H1 (cell line): ENCODE results near the gene RNF224. TPM values are rescaled to one million over a fixed set of nuclear protein-coding genes. Genes with fewer than 3 reads are reported as not detected.
A peak's percentile ranks its signal among the peaks of the same experiment; 100 is the strongest.

Experiments used
- CTCF ChIA-PET: fragments of 300-600 bp; sonication (Branson Sonifier 250); formaldehyde crosslinking; loops from one replicate; lab custom pipeline; 2021; ENCODE audit not compliant: partially characterized antibody; lab: Charles Lee
- POLR2A ChIA-PET: fragments of 300-600 bp; sonication (Branson Sonifier 250); formaldehyde crosslinking; loops from one replicate; lab custom pipeline; 2021; ENCODE audit warnings: inconsistent platforms; ENCODE audit not compliant: partially characterized antibody; lab: Charles Lee
- DNase-seq, 2 experiments: peaks; one replicate each; pipeline versions ENCODE4 v3.0.0 to v3.0.0-alpha.2; 2010 to 2022; ENCODE audit warnings: low spot score in 2 of 2, low read depth in 1 of 2, mixed read lengths in 1 of 2
- FAIRE-seq: peaks from 2 replicates; lab custom pipeline; 2011; peaks lifted over from hg19 to GRCh38; lab: Jason Lieb, UNC
- H2AFZ ChIP-seq: 2 replicates; pipeline ENCODE4 v1.8.1; 2012; ENCODE audit warnings: low read length, inconsistent platforms
- H2AK5ac ChIP-seq: 2 replicates; pipeline ENCODE4 v1.6.1; 2013; ENCODE audit warnings: low read depth, low read length
- H2BK120ac ChIP-seq: replicated peaks from 2 replicates; pipeline ENCODE3; 2013; ENCODE audit warnings: low read depth, low read length, inconsistent platforms
- H2BK12ac ChIP-seq: 2 replicates; pipeline ENCODE4 v1.6.1; 2013; ENCODE audit warnings: low read depth, low read length
- H2BK15ac ChIP-seq: 2 replicates; pipeline ENCODE4 v1.6.1; 2013; ENCODE audit warnings: low read length
- H2BK20ac ChIP-seq: 2 replicates; pipeline ENCODE4 v1.6.1; 2013; ENCODE audit warnings: low read length
- H2BK5ac ChIP-seq: 2 replicates; pipeline ENCODE4 v1.6.1; 2013; ENCODE audit warnings: low read depth, low read length
- H3K14ac ChIP-seq: 2 replicates; pipeline ENCODE4 v1.6.1; 2013; ENCODE audit warnings: inconsistent platforms; ENCODE audit not compliant: insufficient read length
- H3K18ac ChIP-seq: 2 replicates; pipeline ENCODE4 v1.6.1; 2013; ENCODE audit warnings: low read length; ENCODE audit errors: extremely low read depth
- H3K23ac ChIP-seq: 2 replicates; pipeline ENCODE4 v1.6.1; 2013; ENCODE audit warnings: inconsistent platforms; ENCODE audit not compliant: insufficient read length
- H3K23me2 ChIP-seq: 2 replicates; pipeline ENCODE4 v1.6.1; 2013; ENCODE audit warnings: low read depth, low read length
- H3K27ac ChIP-seq: 2 replicates; pipeline ENCODE4 v1.6.1; 2011; ENCODE audit warnings: low read depth, low read length, inconsistent platforms
- H3K27me3 ChIP-seq, 4 experiments: replicated peaks in 1 of 4; 1 replicate in 1 of 4; 2 replicates in 3 of 4; pipeline versions ENCODE4 v1.6.1 to v1.8.1; 2011 to 2013; ENCODE audit warnings: low read length in 3 of 4, mild to moderate bottlenecking in 3 of 4, inconsistent platforms in 2 of 4, mixed read lengths in 2 of 4, moderate library complexity in 1 of 4; ENCODE audit not compliant: control insufficient read depth in 3 of 4, insufficient read depth in 3 of 4; ENCODE audit errors: extremely low read depth in 1 of 4
- H3K36me3 ChIP-seq, 4 experiments: 2 replicates each; pipeline versions ENCODE4 v1.6.1 to v1.8.1; 2011 to 2013; ENCODE audit warnings: mild to moderate bottlenecking in 4 of 4, low read length in 3 of 4, moderate library complexity in 2 of 4, control low read depth in 1 of 4, inconsistent platforms in 1 of 4; ENCODE audit not compliant: insufficient read depth in 4 of 4, control insufficient read depth in 2 of 4
- H3K4ac ChIP-seq: replicated peaks from 2 replicates; pipeline ENCODE3; 2013; ENCODE audit warnings: low read length, low read depth, mixed read lengths, inconsistent platforms; ENCODE audit not compliant: insufficient read length
- H3K4me1 ChIP-seq, 4 experiments: replicated peaks in 1 of 4; 1 replicate in 1 of 4; 2 replicates in 3 of 4; pipeline versions ENCODE4 v1.6.1 to v1.8.1; 2011 to 2013; ENCODE audit warnings: low read length in 3 of 4, inconsistent platforms in 2 of 4, mixed read lengths in 1 of 4; ENCODE audit not compliant: insufficient read depth in 4 of 4, control insufficient read depth in 3 of 4
- H3K4me2 ChIP-seq, 2 experiments: 2 replicates each; pipeline versions ENCODE4 v1.6.1 to v1.8.1; 2011 to 2013; ENCODE audit warnings: low read depth in 2 of 2, low read length in 2 of 2, control low read depth in 1 of 2, inconsistent platforms in 1 of 2, mild to moderate bottlenecking in 1 of 2; ENCODE audit not compliant: insufficient read depth in 1 of 2
- H3K4me3 ChIP-seq, 4 experiments: fragments of 200-600, 300-600 bp in 1 of 4; sonication (generic), shearing (Covaris generic), sonication (Bioruptor Twin) in 1 of 4; 2 replicates each; pipeline versions ENCODE4 v1.5.1 to v1.8.1; 2011 to 2016; ENCODE audit warnings: low read length in 4 of 4, low read depth in 3 of 4, control low read depth in 2 of 4, inconsistent platforms in 2 of 4, mild to moderate bottlenecking in 2 of 4, mixed read lengths in 1 of 4, moderate library complexity in 1 of 4; ENCODE audit not compliant: insufficient read depth in 2 of 4; ENCODE audit errors: extremely low read depth in 1 of 4
- H3K56ac ChIP-seq: replicated peaks from 2 replicates; pipeline ENCODE3; 2013; ENCODE audit warnings: low read depth, mild to moderate bottlenecking, mixed read lengths, low read length, inconsistent platforms; ENCODE audit not compliant: insufficient read length
- H3K79me1 ChIP-seq: 2 replicates; pipeline ENCODE4 v1.6.1; 2013; ENCODE audit warnings: low read depth, low read length, control low read depth
- H3K79me2 ChIP-seq, 2 experiments: 2 replicates each; pipeline versions ENCODE4 v1.6.1 to v1.8.1; 2012 to 2013; ENCODE audit warnings: low read length in 2 of 2, mild to moderate bottlenecking in 2 of 2, inconsistent platforms in 1 of 2; ENCODE audit not compliant: insufficient read depth in 2 of 2, control insufficient read depth in 1 of 2
- H3K9ac ChIP-seq, 4 experiments: replicated peaks in 1 of 4; 1 replicate in 1 of 4; 2 replicates in 3 of 4; pipeline versions ENCODE4 v1.6.1 to v1.8.1; 2011 to 2013; ENCODE audit warnings: low read depth in 3 of 4, low read length in 3 of 4, control low read depth in 2 of 4, mild to moderate bottlenecking in 2 of 4, moderate library complexity in 2 of 4, inconsistent platforms in 1 of 4; ENCODE audit errors: extremely low read depth in 1 of 4
- H3K9me3 ChIP-seq, 2 experiments: 2 replicates each; pipeline versions ENCODE4 v1.6.1 to v1.8.1; 2012 to 2013; ENCODE audit warnings: mild to moderate bottlenecking in 2 of 2, moderate library complexity in 2 of 2, control low read depth in 1 of 2, inconsistent platforms in 1 of 2, low read depth in 1 of 2, low read length in 1 of 2, mixed read lengths in 1 of 2; ENCODE audit not compliant: insufficient read depth in 2 of 2
- H4K20me1 ChIP-seq, 2 experiments: replicated peaks in 1 of 2; 2 replicates each; pipeline versions ENCODE3 to v1.8.1; 2011 to 2013; ENCODE audit warnings: inconsistent platforms in 2 of 2, low read length in 2 of 2, mild to moderate bottlenecking in 1 of 2; ENCODE audit not compliant: insufficient read depth in 2 of 2, control insufficient read depth in 1 of 2
- H4K5ac ChIP-seq: 2 replicates; pipeline ENCODE4 v1.6.1; 2013; ENCODE audit warnings: low read length, low read depth, mixed read lengths, inconsistent platforms; ENCODE audit not compliant: insufficient read length
- H4K8ac ChIP-seq: 2 replicates; pipeline ENCODE4 v1.8.0; 2013; ENCODE audit warnings: mild to moderate bottlenecking, moderate library complexity, low read length, inconsistent platforms; ENCODE audit not compliant: insufficient read depth; ENCODE audit errors: extremely low read depth
- H4K91ac ChIP-seq: replicated peaks from 2 replicates; pipeline ENCODE3; 2013; ENCODE audit warnings: low read length, mixed read lengths, inconsistent platforms; ENCODE audit not compliant: insufficient read length
- CBX5 ChIP-seq: fragments of 300-800, 300-1000 bp; sonication (generic); IDR thresholded peaks from 2 replicates; pipeline ENCODE4 v1.7.1; 2016; ENCODE audit warnings: antibody characterized with exemption, low read length, low read depth
- KDM4A ChIP-seq: IDR thresholded peaks from one replicate; pipeline ENCODE4 v1.7.1; 2012; ENCODE audit warnings: low read depth, mild to moderate bottlenecking, moderate library complexity, low read length, inconsistent platforms; ENCODE audit not compliant: severe bottlenecking
- KDM5A ChIP-seq: fragments of 200-600 bp; IDR thresholded peaks from 2 replicates; pipeline ENCODE4 v1.7.1; 2012; ENCODE audit warnings: mild to moderate bottlenecking, low read length, inconsistent platforms, mixed read lengths
- RBBP5 ChIP-seq: IDR thresholded peaks from 2 replicates; pipeline ENCODE4 v1.7.1; 2012; ENCODE audit warnings: low read depth, mild to moderate bottlenecking, inconsistent platforms, low read length, moderate library complexity, borderline replicate concordance
- WGBS, 2 experiments: shearing (Covaris generic) in 1 of 2; methylation state at CpG; one replicate each; pipeline versions ENCODE4 v1.1.6 to v1.1.7; 2013 to 2015; ENCODE audit warnings: low lambda C conversion rate in 2 of 2, mixed read lengths in 2 of 2, inconsistent platforms in 1 of 2, low coverage in 1 of 2, missing lambda C conversion rate in 1 of 2; ENCODE audit not compliant: insufficient replicate concordance in 2 of 2, insufficient coverage in 1 of 2, insufficient read length in 1 of 2; ENCODE audit errors: extremely low coverage in 1 of 2, missing lambda C conversion rate in 1 of 2; 5-methylcytosine and 5-hydroxymethylcytosine counted together
- polyA plus RNA-seq, 7 experiments: library from polyadenylated mRNA; depleted of rRNA in 3 of 7; stranded (reverse) in 5 of 7; unstranded in 2 of 7; fragments of >200 nt in 5 of 7; fragments of 200-250 nt in 2 of 7; gene quantifications; 1 replicate in 5 of 7; 2 replicates in 1 of 7; 4 replicates in 1 of 7; pipeline versions ENCODE4 v1.2.1 to v1.2.3, GENCODE V29; 2011 to 2013; ENCODE audit warnings: missing spikeins in 2 of 7, mixed read lengths in 2 of 7
- total RNA-seq: library from RNA; stranded (reverse); fragmentation: NEBNext Ultra II Directional; extraction: Animal tissue kit (Norgen Biotek cat#: 25700); gene quantifications from 2 replicates; pipeline ENCODE4 v1.2.1, GENCODE V29; 2021

Gene RNF224
- total and polyA plus RNA-seq, 2 of the 8 experiments (the other 6 are each of a cell fraction or from before 2014, with no cell fraction given), result 0.24 TPM; not detected in 1

- ChIA-PET POLR2A (interaction anchor here (1.0 to 69.9 kb wide), 5 partner anchors 2 to 181 kb away, joined by 3 to 1462 read pairs (median 4); partner anchors contain the start of genes CYSRT1, NDOR1, NELFB and RNF208), CTCF (interaction anchor here (0.6 to 20.2 kb wide), 45 partner anchors 9 to 339 kb away, joined by 3 to 204 read pairs (median 5); partner anchors contain the start of genes ANAPC2, CYSRT1, LRRC26 and NELFB)
- Histone ChIP-seq H3K23ac (no peak overlapping the region), H3K79me1 (peaks cover 2% of the 10 kb centered on the region; the same call in 1 of the 2 replicates), H3K27ac (no peak overlapping the region), H3K9me3 (no peaks in the 10 kb centered on the region), H3K4ac (no peak overlapping the region), H4K20me1 (peaks cover 8% of the 10 kb centered on the region in 2 experiments), H3K4me3 (0 out of 8 replicates have a peak overlapping the region, but pooled peaks of 1 of the 4 experiments have one; percentile 25), H4K91ac (no peak overlapping the region), H2BK120ac (no peak overlapping the region), H3K4me2 (peak overlapping the region in 1 of 2 experiments; percentile 66; a peak in 2 of 4 replicates), H2BK20ac (no peak overlapping the region), H2AK5ac (no peak overlapping the region), H2AFZ (no peak overlapping the region), H2BK12ac (no peak overlapping the region), H3K56ac (no peak overlapping the region), H4K8ac (peak overlapping the region; percentile 86), H3K36me3 (peaks cover 0 to 3% (median 0%) of the 10 kb centered on the region in 4 experiments; a peak in 1 of 8 replicates), H3K23me2 (peaks cover 5% of the 10 kb centered on the region; the same call in 1 of the 2 replicates), H3K9ac (no peak overlapping the region), H2BK5ac (peak overlapping the region; percentile 30; the same call in 1 of the 2 replicates), H3K27me3 (no peaks in the 10 kb centered on the region), H4K5ac (peak overlapping the region; percentile 59), H3K18ac (no peak overlapping the region), H3K14ac (no peak overlapping the region), H3K79me2 (peaks cover 0 to 12% of the 10 kb centered on the region in 2 experiments; a peak in 2 of 4 replicates), H2BK15ac (no peak overlapping the region), H3K4me1 (peaks cover 0 to 12% (median 10%) of the 10 kb centered on the region in 4 experiments; a peak in 6 of 7 replicates)
- TF ChIP-seq RBBP5 (0 out of 2 replicates have a peak, but pooled peaks have one; percentile 36), KDM5A (no peak), CBX5 (no peak), KDM4A (no peak)
- 62% methylated on average over 11 of the region's 11 CpGs; no CpG with 5 or more reads in 1 of the 2 experiments for WGBS, 2 experiments
- DNase-seq (no peak), FAIRE-seq (no peak)
Observed at GRCh38 chr9:137236936-137237421, 9.7 kb downstream of the RNF224 start.
